Stimulated activated CD4-positive, alpha-beta T cell treated with anti-CD3 and anti-CD28 coated beads, Interleukin-12 subunit alpha, Interleukin-12 subunit beta, amount 100 ng/mL, for 4 hours (primary cell): ENCODE data around the gene TECPR2.
"Not testable (repeated sequence)": the region's sequence is repeated elsewhere in the genome, so short reads cannot be mapped to it uniquely, and the experiment has no call there.

Source experiments
- DNase-seq: peaks from one replicate; pipeline ENCODE4 v3.0.0-alpha.2; 2020

TECPR2 gene

GRCh38 chr14:102538602-102539543, 176.1 kb downstream of the TECPR2 start:
- DNase-seq, result no peak

DNA sequence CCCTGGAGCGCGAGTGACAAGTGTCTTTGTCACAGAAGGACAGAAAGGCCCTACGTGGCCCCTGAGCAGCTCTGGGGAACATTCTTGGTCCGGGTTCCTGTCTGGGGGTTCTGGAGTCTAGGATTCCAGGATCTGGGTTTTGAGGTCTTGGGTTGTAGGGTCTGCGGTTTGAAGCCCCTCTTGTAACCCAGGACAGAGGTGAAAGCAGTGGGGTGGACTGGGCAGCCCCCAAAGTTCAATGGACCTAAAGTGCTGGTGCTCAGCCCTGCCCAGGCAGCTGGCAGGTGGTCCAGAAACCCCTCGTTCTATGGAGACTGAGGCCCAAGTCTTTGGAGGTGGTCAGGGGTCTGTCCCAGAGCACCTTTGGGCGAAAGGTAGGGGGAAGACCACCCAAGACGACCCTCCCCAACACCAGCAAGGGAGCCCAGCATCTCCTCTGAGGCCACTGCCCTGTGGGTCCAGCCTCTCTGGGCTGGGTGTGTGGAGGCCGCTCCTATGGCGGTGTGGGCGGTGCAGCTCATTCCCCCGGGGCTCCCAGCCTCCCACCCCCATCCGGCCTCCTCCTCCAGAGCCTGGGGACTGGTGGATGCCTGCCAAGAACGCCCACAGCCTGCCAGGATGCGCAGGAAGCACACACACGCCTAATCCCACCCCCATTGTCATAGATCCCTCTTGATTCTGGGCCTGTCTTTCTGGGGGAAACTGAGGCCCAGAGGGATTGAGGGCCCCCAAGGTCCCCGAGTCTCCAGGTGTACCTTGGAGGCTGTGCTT, 177.0 kb downstream of the TECPR2 start:
- DNase-seq, result no peak

- no peak for DNase-seq
Observed at GRCh38 chr14:102540315-102541028, 177.7 kb downstream of the TECPR2 start.

DNA sequence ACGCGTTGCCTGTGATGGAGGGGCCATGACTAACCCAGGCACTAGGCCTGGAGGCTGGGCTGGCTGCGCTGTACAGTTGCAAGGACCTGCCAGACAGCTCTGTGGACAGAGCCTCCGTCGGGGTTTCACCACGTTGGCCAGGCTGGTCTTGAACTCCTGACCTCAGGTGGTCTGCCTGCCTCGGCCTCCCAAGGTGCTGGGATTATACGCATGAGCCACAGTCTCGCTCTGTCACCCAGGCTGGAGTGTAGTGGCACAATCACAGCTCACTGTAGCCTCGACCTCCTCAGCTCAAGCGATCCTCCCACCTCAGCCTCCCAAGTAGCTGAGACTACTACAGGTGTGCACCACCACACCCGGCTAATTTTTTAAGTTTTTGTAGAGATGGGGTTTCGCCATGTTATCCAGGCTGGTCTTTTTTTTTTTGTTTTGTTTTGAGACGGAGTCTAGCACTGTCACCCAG, 178.3 kb downstream of the TECPR2 start:
- DNase-seq, result not testable (repeated sequence)

- no peak for DNase-seq
Observed at GRCh38 chr14:102541771-102542170, 179.0 kb downstream of the TECPR2 start.

DNA sequence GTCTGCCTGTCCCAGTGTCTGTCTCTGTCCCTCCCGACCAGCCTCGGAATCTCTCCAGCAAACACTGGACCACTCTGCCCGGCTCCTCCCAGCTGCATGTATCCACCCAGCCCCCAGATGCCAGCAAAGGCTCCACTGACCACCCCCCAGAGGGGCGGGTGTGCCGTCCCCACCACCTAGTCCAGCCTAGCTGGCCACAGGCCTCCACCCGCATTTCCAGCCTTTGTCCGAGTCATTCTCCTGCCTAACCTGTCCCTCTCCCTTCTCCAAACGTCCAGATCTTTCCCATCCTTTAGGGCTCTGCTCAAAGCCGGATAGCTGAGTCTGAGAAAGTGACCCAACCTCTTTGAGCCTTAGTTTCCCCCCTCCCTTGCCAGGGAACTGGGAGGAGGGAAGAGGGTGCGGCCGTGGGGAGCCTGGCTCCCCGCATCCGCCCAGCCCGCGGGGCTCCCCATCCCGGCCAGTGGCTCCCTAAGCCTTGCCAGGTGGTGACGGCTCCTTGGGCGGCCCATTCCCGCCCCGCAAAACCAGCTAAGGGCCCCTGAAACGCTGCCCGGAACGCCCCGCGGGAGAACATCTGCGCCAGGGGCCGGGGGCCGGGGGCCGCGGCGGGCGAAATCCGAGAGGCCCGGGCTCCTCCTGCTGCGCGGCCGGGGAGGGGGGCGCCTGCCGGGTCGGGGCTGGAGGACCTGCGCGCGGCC, 181.5 kb downstream of the TECPR2 start:
- no peak for DNase-seq

- DNase-seq, result no peak
Observed at GRCh38 chr14:102544747-102545460, 182.2 kb downstream of the TECPR2 start.

- no peak for DNase-seq
Observed at GRCh38 chr14:102545461-102546265, 182.9 kb downstream of the TECPR2 start.

GRCh38 chr14:102548616-102549240, 186.0 kb downstream of the TECPR2 start:
- no peak for DNase-seq

- DNase-seq, result not testable (repeated sequence)
Observed at GRCh38 chr14:102550927-102551401, 188.2 kb downstream of the TECPR2 start.
